Measurements from ENCODE around the gene GUCD1. TPM values are rescaled to one million over a fixed set of nuclear protein-coding genes. Genes with fewer than 3 reads are reported as not detected.

GUCD1 gene
- total and polyA plus RNA-seq, 9 of the 15 experiments (the other 6 are each of a cell fraction or from before 2014, with no cell fraction given) = 31.5 to 67.8 (median 50.3) TPM

GRCh38 chr22:24589518-24590030, 34.6 kb upstream of the GUCD1 start:
- ChIA-PET CTCF (ENCODE audit: low intra/inter-chr PET ratio) (no interaction called here), POLR2A (interaction anchor here (0.6 kb wide), 1 partner anchor 13 kb away, joined by 3 read pairs; no protein-coding TSS in a partner anchor)
- Histone ChIP-seq H3K4me1 (replicated peaks in 1 of 2; ENCODE audit: control insufficient read depth in 2 of 2, insufficient read depth in 2 of 2, low read length in 2 of 2) (peaks cover 0 to 32% of the 10 kb centered on the region in 2 experiments; a peak in 2 of 5 replicates), H3K27me3 (ENCODE audit: control insufficient read depth in 2 of 2, insufficient read depth in 2 of 2, low read length in 2 of 2) (no peaks in the 10 kb centered on the region), H3K9me1 (ENCODE audit: control insufficient read depth, insufficient read depth, low read length) (no peaks in the 10 kb centered on the region), H3K27ac (ENCODE audit: extremely low read depth, low read depth, low read length) (no peak overlapping the region), H3K4me2 (ENCODE audit: insufficient read depth, low read length) (no peak overlapping the region), H3K4me3 (no peak overlapping the region), H3K9ac (ENCODE audit: insufficient read depth in 1 of 2, low read depth in 2 of 2, low read length in 2 of 2) (no peak overlapping the region), H3K36me3 (ENCODE audit: control insufficient read depth, insufficient read depth, low read length) (no peaks in the 10 kb centered on the region), H4K20me1 (replicated peaks; ENCODE audit: control insufficient read depth, insufficient read depth, low read length) (no peaks in the 10 kb centered on the region), H3K9me3 (replicated peaks; ENCODE audit: control insufficient read depth, insufficient read depth, low read depth, low read length) (no peaks in the 10 kb centered on the region), H3K79me2 (ENCODE audit: control insufficient read depth, insufficient read depth, low read length) (no peaks in the 10 kb centered on the region), H2AFZ (ENCODE audit: low read depth, low read length) (no peak overlapping the region)
- TF ChIP-seq SRSF3 (IDR thresholded peaks at IDR 0.05; ENCODE audit: insufficient read depth, low read length) = no peak
- TF ChIP-seq CREB5 (CRISPR knock-in tag; IDR thresholded peaks at IDR 0.05) = no peak
- no peak for TF ChIP-seq NCOR1 (IDR thresholded peaks at IDR 0.05)
- no peak for TF ChIP-seq ZNF232 (CRISPR knock-in tag; IDR thresholded peaks at IDR 0.05)
- TF ChIP-seq TEAD1 (CRISPR knock-in tag; IDR thresholded peaks at IDR 0.05) = no peak
- TF ChIP-seq KDM2B (CRISPR knock-in tag; IDR thresholded peaks at IDR 0.05) = no peak
- TF ChIP-seq FOXA1 (IDR thresholded peaks at IDR 0.05; ENCODE audit: borderline replicate concordance) = no peak
- TF ChIP-seq MYBL2 (IDR thresholded peaks at IDR 0.05; ENCODE audit: low read depth) = no peak
- TF ChIP-seq MYBL2 (CRISPR knock-in tag; IDR thresholded peaks at IDR 0.05; ENCODE audit: borderline replicate concordance) = no peak
- TF ChIP-seq ZNF707 (CRISPR knock-in tag; conservative IDR thresholded peaks at IDR 0.05) = no peak
- no peak for TF ChIP-seq SRF (CRISPR knock-in tag; IDR thresholded peaks at IDR 0.05)
- no peak for TF ChIP-seq POLR2B (IDR thresholded peaks at IDR 0.05; ENCODE audit: low read depth, partially characterized antibody)
- TF ChIP-seq HBP1 (CRISPR knock-in tag; IDR thresholded peaks at IDR 0.05) = no peak
- no peak for TF ChIP-seq ZNF134 (CRISPR knock-in tag; conservative IDR thresholded peaks at IDR 0.05)
- no peak for TF ChIP-seq ZNF740 (CRISPR knock-in tag; IDR thresholded peaks at IDR 0.05)
- no peak for TF ChIP-seq ZNF740 (tag; IDR thresholded peaks at IDR 0.05)
- in situ Hi-C loops (cut with MboI) = no loop called here
- no TSS peak for BruUV-seq (replicated peaks)
- ATAC-seq = no peak
- no peak for DNase-seq (ENCODE audit: extremely low read depth in 1 of 4, low spot score in 3 of 4)
- intact Hi-C loops (cut with micrococcal nuclease) = no loop called here
- 38% methylated on average over 6 of the region's 7 CpGs for WGBS (ENCODE audit: insufficient coverage, low coverage, missing lambda C conversion rate)
- FAIRE-seq = no peak
